ENCODE measurements around the gene KTN1.

Gene KTN1

GRCh38 chr14:55621391-55621790, 41.4 kb downstream of the KTN1 start:
- no peak overlapping the region for H3K4me3 ChIP-seq (ENCODE audit: low read length)
- H3K4me1 ChIP-seq (ENCODE audit: control insufficient read depth, low read length), result no peaks in the 10 kb centered on the region
- no peaks in the 10 kb centered on the region for H3K9me2 ChIP-seq (replicated peaks; ENCODE audit: control insufficient read depth, low read length)
- no peaks in the 10 kb centered on the region for H3F3A ChIP-seq (ENCODE audit: control insufficient read depth, insufficient read depth)
- peaks cover 19% of the 10 kb centered on the region for H3K9me3 ChIP-seq (ENCODE audit: control insufficient read depth, insufficient read depth, low read length)
- H3K27ac ChIP-seq (ENCODE audit: low read depth, low read length), result no peak overlapping the region
- H3K79me2 ChIP-seq (ENCODE audit: control insufficient read depth, low read length), result peaks cover 4% of the 10 kb centered on the region
- no peaks in the 10 kb centered on the region for H3K27me3 ChIP-seq (ENCODE audit: control insufficient read depth, low read length)
- H3K4me2 ChIP-seq (ENCODE audit: low read length), result no peak overlapping the region
- TF ChIP-seq EZH2phosphoT487 (IDR thresholded peaks at IDR 0.05; ENCODE audit: borderline replicate concordance, low read length) (no peak), CTCF (IDR thresholded peaks at IDR 0.05; ENCODE audit: low read depth, low read length, poor library complexity, severe bottlenecking) (no peak)
- H4K20me1 ChIP-seq (ENCODE audit: control insufficient read depth, insufficient read depth, low read depth, low read length), result no peaks in the 10 kb centered on the region
- peaks cover 82% of the 10 kb centered on the region for H3K36me3 ChIP-seq (ENCODE audit: control insufficient read depth, low read length)

- Histone ChIP-seq H3K4me2 (ENCODE audit: low read length) (no peak overlapping the region), H3K4me1 (ENCODE audit: control insufficient read depth, low read length) (no peaks in the 10 kb centered on the region), H3K9me3 (ENCODE audit: control insufficient read depth, insufficient read depth, low read length) (peaks cover 7% of the 10 kb centered on the region), H3K27ac (ENCODE audit: low read depth, low read length) (no peak overlapping the region), H3K36me3 (ENCODE audit: control insufficient read depth, low read length) (peaks cover 76% of the 10 kb centered on the region), H4K20me1 (ENCODE audit: control insufficient read depth, insufficient read depth, low read depth, low read length) (no peaks in the 10 kb centered on the region), H3K4me3 (ENCODE audit: low read length) (no peak overlapping the region), H3K79me2 (ENCODE audit: control insufficient read depth, low read length) (peaks cover 6% of the 10 kb centered on the region), H3F3A (ENCODE audit: control insufficient read depth, insufficient read depth) (no peaks in the 10 kb centered on the region), H3K9me2 (replicated peaks; ENCODE audit: control insufficient read depth, low read length) (no peaks in the 10 kb centered on the region), H3K27me3 (ENCODE audit: control insufficient read depth, low read length) (no peaks in the 10 kb centered on the region)
- no peak for TF ChIP-seq CTCF (IDR thresholded peaks at IDR 0.05; ENCODE audit: low read depth, low read length, poor library complexity, severe bottlenecking)
- TF ChIP-seq EZH2phosphoT487 (IDR thresholded peaks at IDR 0.05; ENCODE audit: borderline replicate concordance, low read length), result no peak
Measured at GRCh38 chr14:55624913-55625312, 44.9 kb downstream of the KTN1 start.

DNA sequence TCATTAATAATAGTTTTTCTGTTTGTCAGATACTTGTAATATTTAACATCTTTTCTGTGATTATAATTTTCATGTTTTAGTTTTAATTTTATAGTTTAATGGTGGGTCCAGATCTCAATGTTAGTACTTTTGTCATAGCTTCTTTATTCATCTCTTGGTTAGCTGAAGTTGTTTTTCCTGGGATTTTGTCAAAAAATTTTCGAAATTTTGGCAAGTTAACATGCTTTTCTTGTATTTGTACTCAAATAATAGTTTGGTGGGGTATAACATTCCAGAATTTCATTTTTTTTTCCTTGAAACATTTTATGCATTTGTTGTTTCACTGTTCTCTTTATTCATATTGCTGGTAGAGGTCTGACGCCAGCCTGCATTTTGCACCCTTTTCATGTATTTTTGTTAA, 45.5 kb downstream of the KTN1 start:
- H3K79me2 ChIP-seq (ENCODE audit: control insufficient read depth, low read length), result peaks cover 6% of the 10 kb centered on the region
- H3K4me3 ChIP-seq (ENCODE audit: low read length), result no peak overlapping the region
- no peaks in the 10 kb centered on the region for H4K20me1 ChIP-seq (ENCODE audit: control insufficient read depth, insufficient read depth, low read depth, low read length)
- no peak for TF ChIP-seq CTCF (IDR thresholded peaks at IDR 0.05; ENCODE audit: low read depth, low read length, poor library complexity, severe bottlenecking)
- TF ChIP-seq EZH2phosphoT487 (IDR thresholded peaks at IDR 0.05; ENCODE audit: borderline replicate concordance, low read length), result no peak
- H3F3A ChIP-seq (ENCODE audit: control insufficient read depth, insufficient read depth), result no peaks in the 10 kb centered on the region
- peaks cover 1% of the 10 kb centered on the region; the same call in 1 of the 2 replicates for H3K9me3 ChIP-seq (ENCODE audit: control insufficient read depth, insufficient read depth, low read length)
- peaks cover 76% of the 10 kb centered on the region for H3K36me3 ChIP-seq (ENCODE audit: control insufficient read depth, low read length)
- H3K27me3 ChIP-seq (ENCODE audit: control insufficient read depth, low read length), result no peaks in the 10 kb centered on the region
- no peaks in the 10 kb centered on the region for H3K9me2 ChIP-seq (replicated peaks; ENCODE audit: control insufficient read depth, low read length)
- H3K4me2 ChIP-seq (ENCODE audit: low read length), result no peak overlapping the region
- H3K27ac ChIP-seq (ENCODE audit: low read depth, low read length), result no peak overlapping the region
- H3K4me1 ChIP-seq (ENCODE audit: control insufficient read depth, low read length), result no peaks in the 10 kb centered on the region

DNA sequence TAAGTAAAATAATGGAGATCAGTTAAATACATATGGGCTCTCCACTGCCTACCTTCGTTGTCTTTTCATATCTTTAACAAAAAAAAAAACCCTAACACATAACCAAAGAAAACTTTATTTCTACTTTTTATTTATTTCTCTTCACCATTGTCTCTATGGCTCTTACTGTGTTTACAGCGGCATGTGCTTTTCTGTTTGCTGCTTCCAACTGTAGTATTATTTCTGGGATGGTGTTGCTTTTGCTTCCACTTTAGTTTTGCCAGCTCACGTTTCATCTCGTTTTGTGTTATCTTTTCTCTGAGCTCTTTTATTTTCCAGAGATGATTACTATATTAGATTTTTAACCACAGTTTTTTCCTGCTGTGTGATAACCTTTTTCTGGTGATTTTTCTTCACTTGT, 46.1 kb downstream of the KTN1 start:
- no peaks in the 10 kb centered on the region for H3K9me3 ChIP-seq (ENCODE audit: control insufficient read depth, insufficient read depth, low read length)
- no peak overlapping the region for H3K4me2 ChIP-seq (ENCODE audit: low read length)
- H3K9me2 ChIP-seq (replicated peaks; ENCODE audit: control insufficient read depth, low read length), result no peaks in the 10 kb centered on the region
- H3K4me3 ChIP-seq (ENCODE audit: low read length), result no peak overlapping the region
- TF ChIP-seq EZH2phosphoT487 (IDR thresholded peaks at IDR 0.05; ENCODE audit: borderline replicate concordance, low read length), result no peak
- no peak overlapping the region for H3K27ac ChIP-seq (ENCODE audit: low read depth, low read length)
- peaks cover 6% of the 10 kb centered on the region for H3K79me2 ChIP-seq (ENCODE audit: control insufficient read depth, low read length)
- no peaks in the 10 kb centered on the region for H4K20me1 ChIP-seq (ENCODE audit: control insufficient read depth, insufficient read depth, low read depth, low read length)
- H3K4me1 ChIP-seq (ENCODE audit: control insufficient read depth, low read length), result no peaks in the 10 kb centered on the region
- no peaks in the 10 kb centered on the region for H3K27me3 ChIP-seq (ENCODE audit: control insufficient read depth, low read length)
- no peaks in the 10 kb centered on the region for H3F3A ChIP-seq (ENCODE audit: control insufficient read depth, insufficient read depth)
- peaks cover 74% of the 10 kb centered on the region for H3K36me3 ChIP-seq (ENCODE audit: control insufficient read depth, low read length)

Data from DOHH2 (cell line).